ENCODE data around the gene FOXD4L6. TPM values are rescaled to one million over a fixed set of nuclear protein-coding genes. Genes with fewer than 3 reads are reported as not detected.
"Not testable (repeated sequence)": the region's sequence is repeated elsewhere in the genome, so short reads cannot be mapped to it uniquely, and the experiment has no call there.

The FOXD4L6 gene
- not detected for polyA plus RNA-seq (2013, experiment 1 of 2; ENCODE audit: insufficient read length)
- polyA plus RNA-seq (2013, experiment 2 of 2; ENCODE audit: insufficient read length): not detected

- not testable (repeated sequence) for DNase-seq
Measured at GRCh38 chr9:41128581-41128980, at the start of gene FOXD4L6. Gene FOXD4L6, minus strand, starts transcription at chr9:41128681. Its CDS starts 298 bp downstream, at chr9:41128383.

GRCh38 chr9:41174994-41175393 is 46.5 kb upstream of the FOXD4L6 start:
- not testable (repeated sequence) for DNase-seq

GRCh38 chr9:41150116-41150515 is 21.6 kb upstream of the FOXD4L6 start:
- DNase-seq: not testable (repeated sequence)

GRCh38 chr9:41141878-41142277 is 13.4 kb upstream of the FOXD4L6 start:
- DNase-seq: not testable (repeated sequence)

- DNase-seq: not testable (repeated sequence)
Measured at GRCh38 chr9:41126746-41127446, 1.6 kb downstream of the FOXD4L6 start.

GRCh38 chr9:41125936-41126335 is 2.5 kb downstream of the FOXD4L6 start:
- not testable (repeated sequence) for DNase-seq

- DNase-seq: not testable (repeated sequence)
Measured at GRCh38 chr9:41125109-41125658, 3.3 kb downstream of the FOXD4L6 start.

GRCh38 chr9:41124250-41125108 is 4.0 kb downstream of the FOXD4L6 start:
- DNase-seq: not testable (repeated sequence)

- DNase-seq: not testable (repeated sequence)
Measured at GRCh38 chr9:41123812-41124211, 4.7 kb downstream of the FOXD4L6 start.

- DNase-seq: not testable (repeated sequence)
Measured at GRCh38 chr9:41123396-41123795, 5.1 kb downstream of the FOXD4L6 start.

- not testable (repeated sequence) for DNase-seq
Measured at GRCh38 chr9:41120696-41121095, 7.8 kb downstream of the FOXD4L6 start.

- not testable (repeated sequence) for DNase-seq
Measured at GRCh38 chr9:41119719-41120118, 8.8 kb downstream of the FOXD4L6 start.

- DNase-seq: not testable (repeated sequence)
Measured at GRCh38 chr9:41119311-41119710, 9.2 kb downstream of the FOXD4L6 start.

GRCh38 chr9:41113348-41113747 is 15.1 kb downstream of the FOXD4L6 start:
- not testable (repeated sequence) for DNase-seq

GRCh38 chr9:41111414-41111813 is 17.1 kb downstream of the FOXD4L6 start:
- not testable (repeated sequence) for DNase-seq

- not testable (repeated sequence) for DNase-seq
Measured at GRCh38 chr9:41110913-41111312, 17.6 kb downstream of the FOXD4L6 start.

GRCh38 chr9:41109253-41109652 is 19.2 kb downstream of the FOXD4L6 start:
- not testable (repeated sequence) for DNase-seq

GRCh38 chr9:41108816-41109215 is 19.7 kb downstream of the FOXD4L6 start:
- not testable (repeated sequence) for DNase-seq

GRCh38 chr9:41106472-41107116 is 21.9 kb downstream of the FOXD4L6 start:
- DNase-seq: not testable (repeated sequence)

- not testable (repeated sequence) for DNase-seq
Measured at GRCh38 chr9:41105557-41106253, 22.8 kb downstream of the FOXD4L6 start.

- DNase-seq: not testable (repeated sequence)
Measured at GRCh38 chr9:41104542-41104941, 23.9 kb downstream of the FOXD4L6 start.

- DNase-seq: not testable (repeated sequence)
Measured at GRCh38 chr9:41100508-41100907, 28.0 kb downstream of the FOXD4L6 start.
